GM12878 (cell line): ENCODE data around the gene DND1. TPM values are rescaled to one million over a fixed set of nuclear protein-coding genes. Genes with fewer than 3 reads are reported as not detected.
A peak's percentile ranks its signal among the peaks of the same experiment; 100 is the strongest.

Experiments used
- ASH2L ChIP-seq: fragments of 300-600, 200-600 bp; sonication (generic); IDR thresholded peaks from 2 replicates; pipeline ENCODE4 v1.6.1; 2017; ENCODE audit warnings: low read depth, mild to moderate bottlenecking, borderline replicate concordance
- BHLHE40 ChIP-seq, 2 experiments: fragments of 450-650 bp in 1 of 2; IDR thresholded peaks; 2 replicates each; pipeline ENCODE4 v1.6.1; 2011 to 2017; ENCODE audit warnings: low read depth in 2 of 2, borderline replicate concordance in 1 of 2, improper control_type of control experiment in 1 of 2, low read length in 1 of 2, mild to moderate bottlenecking in 1 of 2
- CHD4 ChIP-seq: fragments of 200-600 bp; sonication (generic); IDR thresholded peaks from 2 replicates; pipeline ENCODE4 v1.6.1; 2016; ENCODE audit warnings: mild to moderate bottlenecking
- EP300 ChIP-seq, 2 experiments: fragments of 150-350 bp in 1 of 2; IDR thresholded peaks; 2 replicates each; pipeline ENCODE4 v1.6.1; 2011 to 2012; ENCODE audit warnings: low read depth in 2 of 2, low read length in 2 of 2, borderline replicate concordance in 1 of 2, improper control_type of control experiment in 1 of 2, inconsistent platforms in 1 of 2; ENCODE audit not compliant: control insufficient read depth in 1 of 2
- GABPA ChIP-seq: IDR thresholded peaks from 2 replicates; pipeline ENCODE4 v1.6.1; 2014; ENCODE audit warnings: antibody characterized with exemption, low read depth, mild to moderate bottlenecking, inconsistent platforms
- HDAC2 ChIP-seq: fragments of 200-600 bp; sonication (generic); IDR thresholded peaks from 2 replicates; pipeline ENCODE4 v1.6.1; 2017
- HDGF ChIP-seq: fragments of 450-650 bp; IDR thresholded peaks from 2 replicates; pipeline ENCODE4 v1.6.1; 2016; ENCODE audit warnings: antibody characterized with exemption
- IKZF2 ChIP-seq, 2 experiments: fragments of 450-650 bp; IDR thresholded peaks; 2 replicates each; pipeline ENCODE4 v1.6.1; 2017; ENCODE audit warnings: mild to moderate bottlenecking in 2 of 2, moderate library complexity in 2 of 2
- KAT2A ChIP-seq: conservative IDR thresholded peaks from 2 replicates; pipeline ENCODE4 v1.6.1; 2011; ENCODE audit warnings: low read depth, low read length; ENCODE audit not compliant: control insufficient read depth
- KLF5 ChIP-seq: fragments of 450-650 bp; IDR thresholded peaks from 2 replicates; pipeline ENCODE4 v1.6.1; 2014; ENCODE audit warnings: mild to moderate bottlenecking; ENCODE audit not compliant: partially characterized antibody
- LARP7 ChIP-seq: fragments of 450-650 bp; IDR thresholded peaks from 2 replicates; pipeline ENCODE4 v1.6.1; 2017; ENCODE audit warnings: mild to moderate bottlenecking
- MTA2 ChIP-seq: fragments of 450-650 bp; IDR thresholded peaks from 2 replicates; pipeline ENCODE4 v1.6.1; 2016; ENCODE audit warnings: low read depth, mild to moderate bottlenecking, moderate library complexity
- MXI1 ChIP-seq: fragments of 150-350 bp; IDR thresholded peaks from 2 replicates; pipeline ENCODE4 v1.6.1; 2011; ENCODE audit warnings: low read depth, mild to moderate bottlenecking, inconsistent platforms, low read length, improper control_type of control experiment
- NFYB ChIP-seq: IDR thresholded peaks from 2 replicates; pipeline ENCODE4 v1.6.1; 2011; ENCODE audit warnings: low read depth, mild to moderate bottlenecking, low read length, improper control_type of control experiment, moderate library complexity; ENCODE audit not compliant: insufficient read depth
- RAD21 ChIP-seq: IDR thresholded peaks from 2 replicates; pipeline ENCODE4 v1.6.1; 2011; ENCODE audit warnings: mild to moderate bottlenecking, low read depth, low read length, moderate library complexity; ENCODE audit not compliant: insufficient read depth
- RFX5 ChIP-seq: IDR thresholded peaks from 2 replicates; pipeline ENCODE4 v1.6.1; 2011; ENCODE audit warnings: low read depth, low read length, improper control_type of control experiment
- SIN3A ChIP-seq: IDR thresholded peaks from 2 replicates; pipeline ENCODE4 v1.6.1; 2012; ENCODE audit warnings: low read depth, low read length, improper control_type of control experiment
- SREBF1 ChIP-seq: IDR thresholded peaks from 2 replicates; pipeline ENCODE4 v1.6.1; 2012; ENCODE audit warnings: mild to moderate bottlenecking, low read length
- STAT1 ChIP-seq: fragments of 450-650 bp; conservative IDR thresholded peaks from 2 replicates; pipeline ENCODE4 v1.6.1; 2014; ENCODE audit warnings: antibody characterized with exemption, mild to moderate bottlenecking
- TAF1 ChIP-seq: IDR thresholded peaks from 2 replicates; pipeline ENCODE4 v1.6.1; 2011; ENCODE audit warnings: mild to moderate bottlenecking, low read depth, low read length, borderline replicate concordance
- YBX1 ChIP-seq: fragments of 450-650 bp; IDR thresholded peaks from 2 replicates; pipeline ENCODE4 v1.6.1; 2016; ENCODE audit warnings: antibody characterized with exemption
- ZBED1 ChIP-seq: IDR thresholded peaks from 2 replicates; pipeline ENCODE4 v1.6.1; 2016; ENCODE audit warnings: borderline replicate concordance
- ZNF622 ChIP-seq: fragments of 450-650 bp; IDR thresholded peaks from 2 replicates; pipeline ENCODE4 v1.6.1; 2017; ENCODE audit warnings: mild to moderate bottlenecking, inconsistent platforms
- ZSCAN29 ChIP-seq: fragments of 450-650 bp; IDR thresholded peaks from 2 replicates; pipeline ENCODE4 v1.6.1; 2017; ENCODE audit warnings: mild to moderate bottlenecking, moderate library complexity
- polyA plus RNA-seq, 11 experiments: library from polyadenylated mRNA; depleted of rRNA in 4 of 11; unstranded in 6 of 11; stranded (reverse) in 5 of 11; fragments of >200 nt; fragmentation: Nextera tagmentation in 4 of 11; fragmentation: Illumina TruSeq in 1 of 11; extraction: Ambion mirVana in 4 of 11; extraction: Trizol in 1 of 11; gene quantifications; 1 replicate in 1 of 11; 2 replicates in 10 of 11; pipeline versions ENCODE4 v1.2.1 to v1.2.3, GENCODE V29; 2011 to 2016; ENCODE audit warnings: inconsistent platforms in 2 of 11, missing spikeins in 2 of 11, low read depth in 1 of 11
- total RNA-seq, 4 experiments: library from RNA; depleted of rRNA in 3 of 4; stranded (reverse); fragments of >200 nt in 3 of 4; fragmentation: Illumina TruSeq in 1 of 4; extraction: Trizol in 1 of 4; gene quantifications; 2 replicates each; pipeline versions ENCODE4 v1.2.1 to v1.2.3, GENCODE V29; 2013 to 2021
- TF ChIP-seq, protein P1 (sequence below): IDR thresholded peaks from 2 replicates; pipeline ENCODE4 v1.6.1; 2012; ENCODE audit warnings: low read length, inconsistent platforms
- TF ChIP-seq, protein P2 (sequence below): IDR thresholded peaks from 2 replicates; pipeline ENCODE4 v1.6.1; 2011; ENCODE audit warnings: mild to moderate bottlenecking, low read depth, low read length, moderate library complexity; ENCODE audit not compliant: insufficient replicate concordance
- TF ChIP-seq, protein P3 (sequence below): fragments of 450-650 bp; IDR thresholded peaks from 2 replicates; pipeline ENCODE4 v1.6.1; 2016; ENCODE audit warnings: mild to moderate bottlenecking

Gene DND1
- total and polyA plus RNA-seq, 10 of the 15 experiments (the other 5 are each of a cell fraction or from before 2014, with no cell fraction given): 0.15 to 2.9 (median 0.73) TPM; not detected in 2

DNA sequence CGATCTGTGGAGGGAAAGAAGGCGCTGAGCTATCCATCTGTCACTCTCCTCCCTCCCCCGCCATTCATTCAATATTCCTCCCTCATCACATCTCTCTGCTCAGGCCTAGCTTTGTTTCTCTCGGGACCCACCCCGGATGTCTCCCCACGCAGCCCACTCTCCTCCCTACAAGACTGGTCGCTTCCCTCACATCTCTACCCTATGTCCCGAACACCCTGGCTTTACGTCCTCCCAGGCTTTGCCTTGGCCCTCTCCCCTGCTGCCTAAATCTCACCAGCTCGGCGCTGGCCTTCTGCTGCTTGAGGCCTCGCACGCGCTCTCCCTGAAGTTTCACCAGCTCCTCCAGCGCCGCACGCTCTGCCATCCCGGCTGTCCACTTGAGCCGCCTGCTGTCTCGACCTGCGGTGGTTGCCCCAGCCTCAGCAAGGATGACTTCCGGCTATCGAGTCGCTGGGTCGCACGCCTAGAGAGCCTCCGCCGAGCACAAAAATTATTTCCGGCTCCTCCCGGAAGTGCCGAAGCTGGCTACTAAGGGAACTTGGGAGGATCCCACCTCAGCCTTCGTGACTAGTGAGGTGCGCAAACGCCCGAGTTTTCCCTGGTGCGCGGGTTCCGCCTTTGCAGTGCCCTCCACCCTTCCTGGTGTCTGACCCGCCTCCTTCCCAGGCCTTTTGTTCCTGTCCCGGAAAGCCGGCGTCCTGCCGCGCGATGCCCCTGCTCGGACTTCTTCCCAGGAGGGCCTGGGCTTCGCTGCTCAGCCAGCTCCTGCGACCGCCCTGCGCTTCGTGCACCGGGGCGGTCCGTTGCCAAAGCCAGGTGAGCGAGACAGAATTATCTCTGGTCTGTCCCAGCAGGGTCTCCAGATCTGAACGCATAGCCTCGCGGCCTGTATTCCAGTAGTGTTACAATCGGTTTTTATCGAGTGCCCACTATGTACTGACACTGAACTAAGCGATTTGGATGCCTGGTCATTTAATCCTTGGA lies 17.9 kb upstream of the DND1 start, which contains the start of the genes HARS1 and HARS2 (continued):
- TF ChIP-seq TAF1 (peak; percentile 92), BHLHE40 (IDR thresholded peaks at IDR 0.05; ENCODE audit: borderline replicate concordance in 1 of 2, low read depth in 2 of 2, low read length in 1 of 2) (peak; percentile 54 to 55; a peak in 2 of 4 replicates), ZBED1 (peak; percentile 18; the same call in 1 of the 2 replicates), NFYB (no peak), MXI1 (peak; percentile 70; the same call in 1 of the 2 replicates), IKZF2 (IDR thresholded peaks at IDR 0.05) (peak; percentile 40 to 57; a peak in 1 of 4 replicates), YBX1 (no peak), ZSCAN29 (no peak), MTA2 (peak; percentile 35; the same call in 1 of the 2 replicates), ASH2L (no peak), SIN3A (peak; percentile 30; the same call in 1 of the 2 replicates), LARP7 (peak; percentile 51), KAT2A (no peak), KLF5 (no peak), EP300 (IDR thresholded peaks at IDR 0.05; ENCODE audit: borderline replicate concordance in 1 of 2, control insufficient read depth in 1 of 2, low read depth in 2 of 2, low read length in 2 of 2) (no peak), SREBF1 (no peak), STAT1 (0 out of 2 replicates have a peak, but pooled peaks have one; percentile 19), RAD21 (no peak), HDGF (no peak; the same call in 1 of the 2 replicates), RFX5 (no peak), HDAC2 (no peak), CHD4 (no peak), GABPA (peak; percentile 97), ZNF622 (no peak)
- TF ChIP-seq, protein P1, sequence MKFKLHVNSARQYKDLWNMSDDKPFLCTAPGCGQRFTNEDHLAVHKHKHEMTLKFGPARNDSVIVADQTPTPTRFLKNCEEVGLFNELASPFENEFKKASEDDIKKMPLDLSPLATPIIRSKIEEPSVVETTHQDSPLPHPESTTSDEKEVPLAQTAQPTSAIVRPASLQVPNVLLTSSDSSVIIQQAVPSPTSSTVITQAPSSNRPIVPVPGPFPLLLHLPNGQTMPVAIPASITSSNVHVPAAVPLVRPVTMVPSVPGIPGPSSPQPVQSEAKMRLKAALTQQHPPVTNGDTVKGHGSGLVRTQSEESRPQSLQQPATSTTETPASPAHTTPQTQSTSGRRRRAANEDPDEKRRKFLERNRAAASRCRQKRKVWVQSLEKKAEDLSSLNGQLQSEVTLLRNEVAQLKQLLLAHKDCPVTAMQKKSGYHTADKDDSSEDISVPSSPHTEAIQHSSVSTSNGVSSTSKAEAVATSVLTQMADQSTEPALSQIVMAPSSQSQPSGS: no peak
- TF ChIP-seq, protein P2, sequence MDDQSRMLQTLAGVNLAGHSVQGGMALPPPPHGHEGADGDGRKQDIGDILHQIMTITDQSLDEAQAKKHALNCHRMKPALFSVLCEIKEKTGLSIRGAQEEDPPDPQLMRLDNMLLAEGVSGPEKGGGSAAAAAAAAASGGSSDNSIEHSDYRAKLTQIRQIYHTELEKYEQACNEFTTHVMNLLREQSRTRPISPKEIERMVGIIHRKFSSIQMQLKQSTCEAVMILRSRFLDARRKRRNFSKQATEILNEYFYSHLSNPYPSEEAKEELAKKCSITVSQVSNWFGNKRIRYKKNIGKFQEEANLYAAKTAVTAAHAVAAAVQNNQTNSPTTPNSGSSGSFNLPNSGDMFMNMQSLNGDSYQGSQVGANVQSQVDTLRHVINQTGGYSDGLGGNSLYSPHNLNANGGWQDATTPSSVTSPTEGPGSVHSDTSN: peak; percentile 19
- TF ChIP-seq, protein P3, sequence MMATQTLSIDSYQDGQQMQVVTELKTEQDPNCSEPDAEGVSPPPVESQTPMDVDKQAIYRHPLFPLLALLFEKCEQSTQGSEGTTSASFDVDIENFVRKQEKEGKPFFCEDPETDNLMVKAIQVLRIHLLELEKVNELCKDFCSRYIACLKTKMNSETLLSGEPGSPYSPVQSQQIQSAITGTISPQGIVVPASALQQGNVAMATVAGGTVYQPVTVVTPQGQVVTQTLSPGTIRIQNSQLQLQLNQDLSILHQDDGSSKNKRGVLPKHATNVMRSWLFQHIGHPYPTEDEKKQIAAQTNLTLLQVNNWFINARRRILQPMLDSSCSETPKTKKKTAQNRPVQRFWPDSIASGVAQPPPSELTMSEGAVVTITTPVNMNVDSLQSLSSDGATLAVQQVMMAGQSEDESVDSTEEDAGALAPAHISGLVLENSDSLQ: peak; percentile 75
